ENCODE results near the gene INPP5E.

- TF ChIP-seq CTCF (IDR thresholded peaks at IDR 0.05): no peak
- TF ChIP-seq EP300 (IDR thresholded peaks at IDR 0.05): no peak
- no peak for TF ChIP-seq POLR2A (IDR thresholded peaks at IDR 0.05; ENCODE audit: low read depth)
- no peak for TF ChIP-seq POLR2AphosphoS5 (IDR thresholded peaks at IDR 0.05)
Observed at GRCh38 chr9:136438548-136439480, 831 bp downstream of the INPP5E start.

All from esophagus muscularis mucosa (tissue), 4 donors.